ENCODE measurements around the gene CFAP157.

CFAP157 gene

GRCh38 chr9:127742435-127743088 lies 35.8 kb downstream of the CFAP157 start:
- H3K27ac ChIP-seq (ENCODE audit: low read length), result no peak overlapping the region
- H3K36me3 ChIP-seq (ENCODE audit: control insufficient read depth, low read depth, low read length), result no peaks in the 10 kb centered on the region
- peak overlapping the region; percentile 65 for H3K4me3 ChIP-seq (ENCODE audit: low read length)
- H3K4me1 ChIP-seq (ENCODE audit: control insufficient read depth, low read depth, low read length), result no peaks in the 10 kb centered on the region
- H3K9me3 ChIP-seq (ENCODE audit: control insufficient read depth, low read depth, low read length), result no peaks in the 10 kb centered on the region
- peak overlapping the region; percentile 45 for H3K9ac ChIP-seq (ENCODE audit: low read length)
- H3K27me3 ChIP-seq (ENCODE audit: control insufficient read depth, insufficient read depth, low read length), result no peaks in the 10 kb centered on the region

GRCh38 chr9:127744398-127745110 lies 37.8 kb downstream of the CFAP157 start:
- H3K9me3 ChIP-seq (ENCODE audit: control insufficient read depth, low read depth, low read length), result no peaks in the 10 kb centered on the region
- no peak overlapping the region for H3K27ac ChIP-seq (ENCODE audit: low read length)
- no peaks in the 10 kb centered on the region for H3K27me3 ChIP-seq (ENCODE audit: control insufficient read depth, insufficient read depth, low read length)
- H3K4me3 ChIP-seq (ENCODE audit: low read length), result no peak overlapping the region
- no peaks in the 10 kb centered on the region for H3K4me1 ChIP-seq (ENCODE audit: control insufficient read depth, low read depth, low read length)
- H3K9ac ChIP-seq (ENCODE audit: low read length), result no peak overlapping the region
- H3K36me3 ChIP-seq (ENCODE audit: control insufficient read depth, low read depth, low read length), result no peaks in the 10 kb centered on the region

GRCh38 chr9:127746959-127747569 lies 40.3 kb downstream of the CFAP157 start:
- Histone ChIP-seq H3K27ac (ENCODE audit: low read length) (no peak overlapping the region), H3K9me3 (ENCODE audit: control insufficient read depth, low read depth, low read length) (no peaks in the 10 kb centered on the region), H3K27me3 (ENCODE audit: control insufficient read depth, insufficient read depth, low read length) (peaks cover 3% of the 10 kb centered on the region), H3K4me3 (ENCODE audit: low read length) (no peak overlapping the region), H3K9ac (ENCODE audit: low read length) (no peak overlapping the region), H3K4me1 (ENCODE audit: control insufficient read depth, low read depth, low read length) (no peaks in the 10 kb centered on the region), H3K36me3 (ENCODE audit: control insufficient read depth, low read depth, low read length) (no peaks in the 10 kb centered on the region)

- Histone ChIP-seq H3K9ac (ENCODE audit: low read length) (no peak overlapping the region), H3K4me1 (ENCODE audit: control insufficient read depth, low read depth, low read length) (no peaks in the 10 kb centered on the region), H3K9me3 (ENCODE audit: control insufficient read depth, low read depth, low read length) (no peaks in the 10 kb centered on the region), H3K27me3 (ENCODE audit: control insufficient read depth, insufficient read depth, low read length) (peaks cover 8% of the 10 kb centered on the region), H3K36me3 (ENCODE audit: control insufficient read depth, low read depth, low read length) (no peaks in the 10 kb centered on the region), H3K27ac (ENCODE audit: low read length) (no peak overlapping the region), H3K4me3 (ENCODE audit: low read length) (no peak overlapping the region)
These were observed 42.5 kb downstream of the CFAP157 start for GRCh38 chr9:127749090-127749787.

- Histone ChIP-seq H3K36me3 (ENCODE audit: control insufficient read depth, low read depth, low read length) (no peaks in the 10 kb centered on the region), H3K27me3 (ENCODE audit: control insufficient read depth, insufficient read depth, low read length) (peaks cover 20% of the 10 kb centered on the region), H3K4me1 (ENCODE audit: control insufficient read depth, low read depth, low read length) (no peaks in the 10 kb centered on the region), H3K4me3 (ENCODE audit: low read length) (no peak overlapping the region), H3K9me3 (ENCODE audit: control insufficient read depth, low read depth, low read length) (no peaks in the 10 kb centered on the region), H3K9ac (ENCODE audit: low read length) (no peak overlapping the region), H3K27ac (ENCODE audit: low read length) (no peak overlapping the region)
These were observed 44.7 kb downstream of the CFAP157 start for GRCh38 chr9:127751269-127752054.

GRCh38 chr9:127753148-127753547 lies 46.4 kb downstream of the CFAP157 start:
- H3K9me3 ChIP-seq (ENCODE audit: control insufficient read depth, low read depth, low read length), result no peaks in the 10 kb centered on the region
- no peaks in the 10 kb centered on the region for H3K36me3 ChIP-seq (ENCODE audit: control insufficient read depth, low read depth, low read length)
- no peak overlapping the region for H3K27ac ChIP-seq (ENCODE audit: low read length)
- peaks cover 21% of the 10 kb centered on the region for H3K27me3 ChIP-seq (ENCODE audit: control insufficient read depth, insufficient read depth, low read length)
- H3K4me3 ChIP-seq (ENCODE audit: low read length), result no peak overlapping the region
- H3K9ac ChIP-seq (ENCODE audit: low read length), result no peak overlapping the region
- H3K4me1 ChIP-seq (ENCODE audit: control insufficient read depth, low read depth, low read length), result no peaks in the 10 kb centered on the region

GRCh38 chr9:127753622-127754021 lies 46.8 kb downstream of the CFAP157 start:
- peaks cover 21% of the 10 kb centered on the region for H3K27me3 ChIP-seq (ENCODE audit: control insufficient read depth, insufficient read depth, low read length)
- no peak overlapping the region for H3K4me3 ChIP-seq (ENCODE audit: low read length)
- no peak overlapping the region for H3K9ac ChIP-seq (ENCODE audit: low read length)

GRCh38 chr9:127754099-127755060 lies 47.6 kb downstream of the CFAP157 start:
- Histone ChIP-seq H3K9me3 (ENCODE audit: control insufficient read depth, low read depth, low read length) (no peaks in the 10 kb centered on the region), H3K27me3 (ENCODE audit: control insufficient read depth, insufficient read depth, low read length) (peaks cover 21% of the 10 kb centered on the region), H3K27ac (ENCODE audit: low read length) (no peak overlapping the region), H3K36me3 (ENCODE audit: control insufficient read depth, low read depth, low read length) (no peaks in the 10 kb centered on the region), H3K9ac (ENCODE audit: low read length) (peak overlapping the region; percentile 27), H3K4me1 (ENCODE audit: control insufficient read depth, low read depth, low read length) (no peaks in the 10 kb centered on the region), H3K4me3 (ENCODE audit: low read length) (peak overlapping the region; percentile 68)

More at GRCh38 chr9:127753622-127754021, 46.8 kb downstream of the CFAP157 start:
- no peaks in the 10 kb centered on the region for H3K36me3 ChIP-seq (ENCODE audit: control insufficient read depth, low read depth, low read length)
- no peak overlapping the region for H3K27ac ChIP-seq (ENCODE audit: low read length)
- no peaks in the 10 kb centered on the region for H3K9me3 ChIP-seq (ENCODE audit: control insufficient read depth, low read depth, low read length)
- no peaks in the 10 kb centered on the region for H3K4me1 ChIP-seq (ENCODE audit: control insufficient read depth, low read depth, low read length)

GRCh38 chr9:127755061-127756060 lies 48.6 kb downstream of the CFAP157 start:
- Histone ChIP-seq H3K36me3 (ENCODE audit: control insufficient read depth, low read depth, low read length) (no peaks in the 10 kb centered on the region), H3K4me1 (ENCODE audit: control insufficient read depth, low read depth, low read length) (no peaks in the 10 kb centered on the region), H3K27ac (ENCODE audit: low read length) (no peak overlapping the region), H3K9ac (ENCODE audit: low read length) (no peak overlapping the region), H3K4me3 (ENCODE audit: low read length) (peak overlapping the region; percentile 68), H3K27me3 (ENCODE audit: control insufficient read depth, insufficient read depth, low read length) (peaks cover 21% of the 10 kb centered on the region), H3K9me3 (ENCODE audit: control insufficient read depth, low read depth, low read length) (no peaks in the 10 kb centered on the region)

All from iPS-18a (cell line).